H1 (cell line): ENCODE measurements around the gene NELFA. TPM values are rescaled to one million over a fixed set of nuclear protein-coding genes. Genes with fewer than 3 reads are reported as not detected.

Experiments
- CTCF ChIA-PET: fragments of 300-600 bp; sonication (Branson Sonifier 250); formaldehyde crosslinking; loops from one replicate; lab custom pipeline; 2021; ENCODE audit not compliant: partially characterized antibody; lab: Charles Lee
- POLR2A ChIA-PET: fragments of 300-600 bp; sonication (Branson Sonifier 250); formaldehyde crosslinking; loops from one replicate; lab custom pipeline; 2021; ENCODE audit warnings: inconsistent platforms; ENCODE audit not compliant: partially characterized antibody; lab: Charles Lee
- DNase-seq, 2 experiments: peaks; one replicate each; pipeline versions ENCODE4 v3.0.0 to v3.0.0-alpha.2; 2010 to 2022; ENCODE audit warnings: low spot score in 2 of 2, low read depth in 1 of 2, mixed read lengths in 1 of 2
- FAIRE-seq: peaks from 2 replicates; lab custom pipeline; 2011; peaks lifted over from hg19 to GRCh38; lab: Jason Lieb, UNC
- H2AFZ ChIP-seq: 2 replicates; pipeline ENCODE4 v1.8.1; 2012; ENCODE audit warnings: low read length, inconsistent platforms
- H2AK5ac ChIP-seq: 2 replicates; pipeline ENCODE4 v1.6.1; 2013; ENCODE audit warnings: low read depth, low read length
- H2BK120ac ChIP-seq: replicated peaks from 2 replicates; pipeline ENCODE3; 2013; ENCODE audit warnings: low read depth, low read length, inconsistent platforms
- H2BK12ac ChIP-seq: 2 replicates; pipeline ENCODE4 v1.6.1; 2013; ENCODE audit warnings: low read depth, low read length
- H2BK15ac ChIP-seq: 2 replicates; pipeline ENCODE4 v1.6.1; 2013; ENCODE audit warnings: low read length
- H2BK20ac ChIP-seq: 2 replicates; pipeline ENCODE4 v1.6.1; 2013; ENCODE audit warnings: low read length
- H2BK5ac ChIP-seq: 2 replicates; pipeline ENCODE4 v1.6.1; 2013; ENCODE audit warnings: low read depth, low read length
- H3K14ac ChIP-seq: 2 replicates; pipeline ENCODE4 v1.6.1; 2013; ENCODE audit warnings: inconsistent platforms; ENCODE audit not compliant: insufficient read length
- H3K18ac ChIP-seq: 2 replicates; pipeline ENCODE4 v1.6.1; 2013; ENCODE audit warnings: low read length; ENCODE audit errors: extremely low read depth
- H3K23ac ChIP-seq: 2 replicates; pipeline ENCODE4 v1.6.1; 2013; ENCODE audit warnings: inconsistent platforms; ENCODE audit not compliant: insufficient read length
- H3K23me2 ChIP-seq: 2 replicates; pipeline ENCODE4 v1.6.1; 2013; ENCODE audit warnings: low read depth, low read length
- H3K27ac ChIP-seq: 2 replicates; pipeline ENCODE4 v1.6.1; 2011; ENCODE audit warnings: low read depth, low read length, inconsistent platforms
- H3K27me3 ChIP-seq, 4 experiments: replicated peaks in 1 of 4; 1 replicate in 1 of 4; 2 replicates in 3 of 4; pipeline versions ENCODE4 v1.6.1 to v1.8.1; 2011 to 2013; ENCODE audit warnings: low read length in 3 of 4, mild to moderate bottlenecking in 3 of 4, inconsistent platforms in 2 of 4, mixed read lengths in 2 of 4, moderate library complexity in 1 of 4; ENCODE audit not compliant: control insufficient read depth in 3 of 4, insufficient read depth in 3 of 4; ENCODE audit errors: extremely low read depth in 1 of 4
- H3K36me3 ChIP-seq, 4 experiments: 2 replicates each; pipeline versions ENCODE4 v1.6.1 to v1.8.1; 2011 to 2013; ENCODE audit warnings: mild to moderate bottlenecking in 4 of 4, low read length in 3 of 4, moderate library complexity in 2 of 4, control low read depth in 1 of 4, inconsistent platforms in 1 of 4; ENCODE audit not compliant: insufficient read depth in 4 of 4, control insufficient read depth in 2 of 4
- H3K4ac ChIP-seq: replicated peaks from 2 replicates; pipeline ENCODE3; 2013; ENCODE audit warnings: low read length, low read depth, mixed read lengths, inconsistent platforms; ENCODE audit not compliant: insufficient read length
- H3K4me1 ChIP-seq, 4 experiments: replicated peaks in 1 of 4; 1 replicate in 1 of 4; 2 replicates in 3 of 4; pipeline versions ENCODE4 v1.6.1 to v1.8.1; 2011 to 2013; ENCODE audit warnings: low read length in 3 of 4, inconsistent platforms in 2 of 4, mixed read lengths in 1 of 4; ENCODE audit not compliant: insufficient read depth in 4 of 4, control insufficient read depth in 3 of 4
- H3K4me2 ChIP-seq, 2 experiments: 2 replicates each; pipeline versions ENCODE4 v1.6.1 to v1.8.1; 2011 to 2013; ENCODE audit warnings: low read depth in 2 of 2, low read length in 2 of 2, control low read depth in 1 of 2, inconsistent platforms in 1 of 2, mild to moderate bottlenecking in 1 of 2; ENCODE audit not compliant: insufficient read depth in 1 of 2
- H3K4me3 ChIP-seq, 4 experiments: fragments of 200-600, 300-600 bp in 1 of 4; sonication (generic), shearing (Covaris generic), sonication (Bioruptor Twin) in 1 of 4; 2 replicates each; pipeline versions ENCODE4 v1.5.1 to v1.8.1; 2011 to 2016; ENCODE audit warnings: low read length in 4 of 4, low read depth in 3 of 4, control low read depth in 2 of 4, inconsistent platforms in 2 of 4, mild to moderate bottlenecking in 2 of 4, mixed read lengths in 1 of 4, moderate library complexity in 1 of 4; ENCODE audit not compliant: insufficient read depth in 2 of 4; ENCODE audit errors: extremely low read depth in 1 of 4
- H3K56ac ChIP-seq: replicated peaks from 2 replicates; pipeline ENCODE3; 2013; ENCODE audit warnings: low read depth, mild to moderate bottlenecking, mixed read lengths, low read length, inconsistent platforms; ENCODE audit not compliant: insufficient read length
- H3K79me1 ChIP-seq: 2 replicates; pipeline ENCODE4 v1.6.1; 2013; ENCODE audit warnings: low read depth, low read length, control low read depth
- H3K79me2 ChIP-seq, 2 experiments: 2 replicates each; pipeline versions ENCODE4 v1.6.1 to v1.8.1; 2012 to 2013; ENCODE audit warnings: low read length in 2 of 2, mild to moderate bottlenecking in 2 of 2, inconsistent platforms in 1 of 2; ENCODE audit not compliant: insufficient read depth in 2 of 2, control insufficient read depth in 1 of 2
- H3K9ac ChIP-seq, 4 experiments: replicated peaks in 1 of 4; 1 replicate in 1 of 4; 2 replicates in 3 of 4; pipeline versions ENCODE4 v1.6.1 to v1.8.1; 2011 to 2013; ENCODE audit warnings: low read depth in 3 of 4, low read length in 3 of 4, control low read depth in 2 of 4, mild to moderate bottlenecking in 2 of 4, moderate library complexity in 2 of 4, inconsistent platforms in 1 of 4; ENCODE audit errors: extremely low read depth in 1 of 4
- H3K9me3 ChIP-seq, 2 experiments: 2 replicates each; pipeline versions ENCODE4 v1.6.1 to v1.8.1; 2012 to 2013; ENCODE audit warnings: mild to moderate bottlenecking in 2 of 2, moderate library complexity in 2 of 2, control low read depth in 1 of 2, inconsistent platforms in 1 of 2, low read depth in 1 of 2, low read length in 1 of 2, mixed read lengths in 1 of 2; ENCODE audit not compliant: insufficient read depth in 2 of 2
- H4K20me1 ChIP-seq, 2 experiments: replicated peaks in 1 of 2; 2 replicates each; pipeline versions ENCODE3 to v1.8.1; 2011 to 2013; ENCODE audit warnings: inconsistent platforms in 2 of 2, low read length in 2 of 2, mild to moderate bottlenecking in 1 of 2; ENCODE audit not compliant: insufficient read depth in 2 of 2, control insufficient read depth in 1 of 2
- H4K5ac ChIP-seq: 2 replicates; pipeline ENCODE4 v1.6.1; 2013; ENCODE audit warnings: low read length, low read depth, mixed read lengths, inconsistent platforms; ENCODE audit not compliant: insufficient read length
- H4K8ac ChIP-seq: 2 replicates; pipeline ENCODE4 v1.8.0; 2013; ENCODE audit warnings: mild to moderate bottlenecking, moderate library complexity, low read length, inconsistent platforms; ENCODE audit not compliant: insufficient read depth; ENCODE audit errors: extremely low read depth
- H4K91ac ChIP-seq: replicated peaks from 2 replicates; pipeline ENCODE3; 2013; ENCODE audit warnings: low read length, mixed read lengths, inconsistent platforms; ENCODE audit not compliant: insufficient read length
- WGBS, 2 experiments: shearing (Covaris generic) in 1 of 2; methylation state at CpG; one replicate each; pipeline versions ENCODE4 v1.1.6 to v1.1.7; 2013 to 2015; ENCODE audit warnings: low lambda C conversion rate in 2 of 2, mixed read lengths in 2 of 2, inconsistent platforms in 1 of 2, low coverage in 1 of 2, missing lambda C conversion rate in 1 of 2; ENCODE audit not compliant: insufficient replicate concordance in 2 of 2, insufficient coverage in 1 of 2, insufficient read length in 1 of 2; ENCODE audit errors: extremely low coverage in 1 of 2, missing lambda C conversion rate in 1 of 2; 5-methylcytosine and 5-hydroxymethylcytosine counted together
- polyA plus RNA-seq, 7 experiments: library from polyadenylated mRNA; depleted of rRNA in 3 of 7; stranded (reverse) in 5 of 7; unstranded in 2 of 7; fragments of >200 nt in 5 of 7; fragments of 200-250 nt in 2 of 7; gene quantifications; 1 replicate in 5 of 7; 2 replicates in 1 of 7; 4 replicates in 1 of 7; pipeline versions ENCODE4 v1.2.1 to v1.2.3, GENCODE V29; 2011 to 2013; ENCODE audit warnings: missing spikeins in 2 of 7, mixed read lengths in 2 of 7
- total RNA-seq: library from RNA; stranded (reverse); fragmentation: NEBNext Ultra II Directional; extraction: Animal tissue kit (Norgen Biotek cat#: 25700); gene quantifications from 2 replicates; pipeline ENCODE4 v1.2.1, GENCODE V29; 2021

Gene NELFA
- total and polyA plus RNA-seq, 2 of the 8 experiments (the other 6 are each of a cell fraction or from before 2014, with no cell fraction given), result 41.8 to 57.5 TPM

- Histone ChIP-seq H3K23me2 (no peaks in the 10 kb centered on the region), H3K14ac (no peak overlapping the region), H2BK12ac (no peak overlapping the region), H2BK20ac (no peak overlapping the region), H2BK15ac (no peak overlapping the region), H3K4me3 (no peak overlapping the region), H3K4me1 (no peaks in the 10 kb centered on the region), H3K23ac (no peak overlapping the region), H2AK5ac (no peak overlapping the region), H4K91ac (no peak overlapping the region), H3K9me3 (no peaks in the 10 kb centered on the region), H3K18ac (no peak overlapping the region), H3K56ac (no peak overlapping the region), H3K79me1 (no peaks in the 10 kb centered on the region; the same call in none of the 2 replicates), H2AFZ (no peak overlapping the region), H4K5ac (no peak overlapping the region), H3K27me3 (no peaks in the 10 kb centered on the region), H3K9ac (no peak overlapping the region; a peak in 1 of 7 replicates), H3K27ac (no peak overlapping the region), H2BK120ac (no peak overlapping the region), H4K20me1 (peaks cover 3 to 6% of the 10 kb centered on the region in 2 experiments), H3K36me3 (peaks cover 5 to 35% (median 24%) of the 10 kb centered on the region in 4 experiments), H4K8ac (no peak overlapping the region), H3K79me2 (no peaks in the 10 kb centered on the region), H3K4me2 (no peak overlapping the region), H3K4ac (no peak overlapping the region), H2BK5ac (no peak overlapping the region)
- 90% methylated on average over 5 of the region's 5 CpGs; no CpG with 5 or more reads in 1 of the 2 experiments for WGBS, 2 experiments
- ChIA-PET CTCF (interaction anchor here (1.0 kb wide), 2 partner anchors 10 to 267 kb away, joined by 3 to 4 read pairs; no protein-coding TSS in a partner anchor), POLR2A (no interaction called here)
- FAIRE-seq (no peak), DNase-seq (no peak)
Measured at GRCh38 chr4:1952719-1953118, 56.1 kb downstream of the NELFA start.
